ENCODE results near the gene PAFAH1B1.

GRCh38 chr17:2609091-2609490, 15.6 kb downstream of the PAFAH1B1 start:
- TF ChIP-seq ZNF280D (tag by site-specific recombination; IDR thresholded peaks at IDR 0.05) (no peak), REST (tag by site-specific recombination; IDR thresholded peaks at IDR 0.05) (no peak), CTCF (tag by site-specific recombination; IDR thresholded peaks at IDR 0.05) (no peak), ZNF274 (IDR thresholded peaks at IDR 0.05; ENCODE audit: low read length) (no peak), ZNF274 (tag by site-specific recombination; IDR thresholded peaks at IDR 0.05; ENCODE audit: borderline replicate concordance) (no peak)

Data from HEK293 (cell line).